NK-92 (cell line): ENCODE results near the gene CDC25C.
A peak's percentile ranks its signal among the peaks of the same experiment; 100 is the strongest.

ENCODE experiments used
- DNase-seq: peaks from one replicate; lab custom pipeline; 2025; ENCODE audit not compliant: unreplicated experiment; lab: John Stamatoyannopoulos, UW

The CDC25C gene

DNA sequence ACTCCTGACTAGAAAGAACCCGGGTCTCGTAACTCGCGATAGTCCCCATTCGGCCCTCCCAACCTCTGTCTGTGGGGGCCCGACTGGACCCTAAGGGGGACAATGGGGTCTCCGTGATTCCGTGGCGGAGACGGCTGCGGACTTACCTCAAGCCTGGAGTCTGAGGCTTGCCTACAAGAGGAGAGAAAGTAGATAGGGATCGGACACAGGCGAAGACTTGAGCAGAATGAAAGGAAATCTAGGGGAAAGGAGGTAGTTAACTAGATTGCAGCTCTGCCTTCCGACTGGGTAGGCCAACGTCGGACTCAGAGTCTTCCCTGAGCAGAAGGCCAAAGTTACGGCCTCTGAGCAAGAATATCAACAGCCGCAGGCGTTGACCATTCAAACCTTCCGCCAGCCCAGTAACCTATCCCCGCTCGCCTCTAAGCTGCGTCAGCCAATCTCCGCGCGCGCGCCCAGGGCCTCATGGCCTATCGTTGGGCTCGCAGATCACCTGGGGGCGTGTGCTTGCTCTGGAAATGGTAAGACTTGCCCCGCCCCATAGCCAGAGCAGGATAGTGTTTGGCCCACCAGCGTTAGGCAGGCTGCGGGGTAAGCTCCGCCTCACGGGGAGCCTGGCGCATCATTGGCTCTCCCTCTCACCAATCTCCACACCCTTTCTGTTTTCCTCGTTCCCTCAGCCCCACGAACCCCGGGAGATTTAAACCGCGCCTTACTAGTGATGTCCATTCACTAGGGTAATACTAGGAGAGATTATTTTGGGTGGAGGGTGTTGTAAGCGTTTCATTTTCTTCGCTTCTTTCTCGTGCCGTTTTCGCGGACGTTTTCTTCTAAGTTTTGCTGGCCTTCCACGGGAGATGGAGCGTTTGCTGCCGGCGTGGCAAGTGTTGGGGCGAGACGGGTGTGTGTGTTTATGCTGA is at the start of gene CDC25C:
TSS of gene CDC25C (minus strand) at position 356 of the 920 bp plus-strand sequence. CDS start 624 bp downstream, outside the sequence.
- DNase-seq: peak; percentile 72

GRCh38 chr5:138372653-138373052 is 41.0 kb upstream of the CDC25C start:
- no peak for DNase-seq

DNA sequence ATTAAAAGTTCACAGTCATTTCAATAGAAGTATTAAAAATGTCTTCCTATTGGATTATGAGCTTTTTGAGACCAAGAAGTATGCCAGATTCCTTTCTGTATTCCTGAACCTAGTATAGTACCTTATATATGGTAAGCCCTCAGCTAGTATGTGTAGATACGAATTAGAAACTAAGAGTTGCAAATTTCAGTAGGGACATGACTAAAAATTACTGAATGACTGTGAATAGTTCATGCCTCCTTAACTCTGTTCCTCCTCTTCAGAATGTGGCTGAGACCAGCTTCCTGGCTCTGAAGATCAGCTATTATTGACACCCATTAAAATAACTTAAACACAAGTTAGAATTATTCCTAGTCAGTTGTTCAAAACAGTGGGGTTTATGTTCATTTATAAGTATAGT is 40.6 kb upstream of the CDC25C start:
- no peak for DNase-seq

DNA sequence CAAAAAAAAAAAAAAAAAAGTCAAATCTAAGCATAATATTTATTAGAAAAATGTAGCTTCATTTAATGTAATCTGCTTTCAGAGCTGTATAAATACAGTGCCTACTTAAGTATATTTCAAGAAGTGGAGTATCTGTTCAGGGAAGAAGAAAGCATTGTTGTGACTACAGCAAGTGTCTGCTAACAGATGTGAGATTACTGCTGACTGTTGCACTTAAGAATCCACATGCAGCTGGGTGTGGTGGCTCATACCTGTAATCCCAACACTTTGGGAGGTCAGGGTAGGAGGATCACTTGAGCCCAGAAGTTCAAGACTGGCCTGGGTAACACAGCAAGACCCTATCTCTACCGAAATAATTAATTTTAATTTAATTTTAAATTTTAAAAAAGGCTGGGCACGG is 39.9 kb upstream of the CDC25C start:
- DNase-seq: no peak

DNA sequence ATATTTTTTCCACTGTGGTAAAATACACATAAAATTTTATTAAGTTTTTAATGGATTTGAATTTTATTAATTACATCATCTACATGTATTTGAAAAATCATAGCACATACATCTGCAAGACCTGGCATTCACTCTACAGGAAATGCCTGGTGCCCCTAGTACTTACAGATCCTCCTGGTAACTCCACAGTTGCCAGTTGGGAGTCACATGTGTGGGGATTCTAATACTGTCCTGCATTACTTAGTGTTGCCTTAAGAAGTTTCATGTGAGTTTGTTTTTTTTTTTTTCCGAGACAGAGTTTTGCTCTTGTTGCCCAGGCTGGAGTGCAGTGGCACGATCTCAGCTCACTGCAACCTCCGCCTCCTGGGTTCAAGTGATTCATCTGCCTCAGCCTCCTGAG is 38.9 kb upstream of the CDC25C start:
- DNase-seq: no peak

DNA sequence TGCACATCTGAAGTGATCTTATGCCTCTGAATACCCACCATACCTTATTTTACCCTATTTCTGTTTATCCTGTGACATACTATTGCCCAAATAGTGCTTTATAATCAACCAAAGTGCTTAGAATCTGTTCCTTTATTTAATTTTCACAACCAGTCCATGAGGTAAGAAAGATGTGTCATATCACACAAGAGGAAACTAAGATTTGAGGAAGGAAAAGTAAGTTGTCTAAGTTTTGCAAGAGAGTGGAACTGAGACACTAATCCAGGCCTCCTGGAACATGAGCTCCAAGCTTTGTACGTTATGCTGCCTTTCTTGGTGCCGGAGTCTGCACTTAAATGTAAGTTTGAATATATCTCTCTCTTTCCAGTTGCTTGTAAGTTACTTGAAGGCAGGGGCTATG is 38.1 kb upstream of the CDC25C start:
- DNase-seq: no peak

DNA sequence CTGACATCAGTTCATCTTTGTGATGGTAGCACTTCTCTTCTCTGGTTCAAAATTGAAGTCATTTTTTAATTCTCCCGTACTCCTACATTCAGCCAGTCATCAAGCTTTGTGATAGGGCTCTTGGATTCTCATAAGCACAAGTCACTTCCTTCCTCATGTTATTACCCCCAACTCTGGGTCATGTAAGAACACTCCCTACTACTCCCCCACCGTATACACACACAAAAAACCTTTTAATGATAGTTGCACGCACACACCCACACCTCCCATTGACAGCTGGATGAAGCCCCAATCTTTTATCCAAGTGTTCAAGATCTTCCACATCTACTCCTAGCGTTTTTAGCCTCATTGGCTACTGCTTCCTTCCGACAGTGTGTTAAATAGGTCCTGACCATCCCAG is 37.7 kb upstream of the CDC25C start:
- no peak for DNase-seq

- no peak for DNase-seq
Observed at GRCh38 chr5:138366632-138367382, 35.2 kb upstream of the CDC25C start.

DNA sequence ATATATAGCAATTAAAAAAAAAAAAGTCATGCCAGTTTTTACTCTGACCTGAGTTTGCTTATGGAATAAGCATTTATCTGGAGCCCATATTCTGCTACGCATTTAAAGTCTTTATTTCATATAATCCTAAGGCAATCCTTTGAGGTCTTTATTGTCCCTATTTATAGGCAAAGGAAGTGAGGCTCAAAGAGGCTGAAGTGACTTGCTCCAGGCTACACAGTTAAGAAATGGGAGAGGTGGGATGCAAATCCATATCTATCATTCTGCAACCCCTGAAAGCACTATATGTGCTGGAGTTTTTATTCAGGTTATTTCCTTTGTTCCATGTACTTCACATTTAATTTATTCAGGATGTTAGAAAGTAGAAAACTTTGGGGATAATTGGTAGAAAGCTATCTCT is 33.0 kb upstream of the CDC25C start:
- no peak for DNase-seq

DNA sequence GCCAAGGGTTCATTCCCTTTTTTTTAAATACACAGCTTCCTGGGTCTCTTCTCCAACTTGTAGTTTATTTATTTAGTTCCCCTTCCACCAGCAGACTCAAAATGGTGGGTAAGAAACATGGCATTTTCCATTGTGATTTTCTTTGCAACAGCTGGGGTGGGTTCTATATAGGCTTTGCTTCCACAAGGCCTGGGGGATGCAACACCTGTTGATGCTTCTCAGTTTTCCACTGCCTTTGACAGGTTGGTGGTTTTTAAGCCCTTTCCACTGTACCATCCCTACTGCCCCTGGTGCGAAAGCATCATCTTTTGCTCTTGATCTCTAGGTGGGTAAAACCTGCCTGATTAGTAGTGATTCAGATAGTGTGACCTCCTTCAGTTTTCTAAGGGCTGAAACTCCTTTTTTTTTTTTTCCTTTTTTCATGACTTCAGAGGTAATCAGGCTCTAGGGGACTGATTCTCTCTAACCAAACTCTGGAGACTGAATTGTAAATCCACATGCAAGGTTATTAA is 29.4 kb upstream of the CDC25C start:
- DNase-seq: no peak

DNA sequence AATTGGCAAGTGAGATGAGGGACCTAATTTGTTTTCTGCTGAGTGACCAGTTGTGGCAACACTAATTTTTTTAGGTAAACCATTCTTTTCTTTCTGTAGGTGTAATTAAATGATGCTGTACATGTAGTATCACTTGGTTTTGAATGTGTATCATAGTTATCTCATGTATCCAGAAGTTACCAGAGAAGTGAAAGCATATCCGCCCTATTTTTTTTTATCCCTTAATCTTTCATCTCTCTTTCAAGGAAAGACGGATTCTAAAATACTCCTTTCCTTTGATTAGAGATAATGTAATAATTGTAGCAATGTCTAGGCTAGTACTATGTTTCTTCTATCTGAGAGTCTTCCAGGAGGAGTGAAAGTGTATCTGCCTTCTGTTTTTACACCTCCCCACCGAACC is 28.0 kb upstream of the CDC25C start:
- no peak for DNase-seq

DNA sequence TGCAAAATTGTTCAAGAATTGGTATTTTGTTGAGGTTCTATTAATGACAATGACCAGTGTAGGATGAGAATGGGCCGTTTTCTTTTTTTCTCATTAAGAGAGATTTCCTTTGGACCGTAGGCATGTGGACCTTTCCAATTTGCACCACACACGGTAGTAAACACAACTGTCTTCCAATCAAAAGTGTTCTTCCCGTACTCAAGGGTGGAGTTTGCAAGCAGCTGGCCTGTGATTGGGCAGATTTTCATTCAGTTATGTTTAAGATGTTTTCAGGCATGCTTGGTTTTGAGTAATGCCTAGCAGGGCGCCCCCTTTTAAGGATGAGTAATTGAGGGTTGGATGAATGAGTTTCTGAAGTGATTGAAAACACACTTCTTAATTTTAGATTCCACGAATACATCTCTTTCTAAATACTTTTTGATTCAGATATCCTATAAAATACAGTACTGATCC is 23.3 kb upstream of the CDC25C start:
- no peak for DNase-seq

GRCh38 chr5:138354387-138354786 is 22.8 kb upstream of the CDC25C start:
- DNase-seq: no peak

DNA sequence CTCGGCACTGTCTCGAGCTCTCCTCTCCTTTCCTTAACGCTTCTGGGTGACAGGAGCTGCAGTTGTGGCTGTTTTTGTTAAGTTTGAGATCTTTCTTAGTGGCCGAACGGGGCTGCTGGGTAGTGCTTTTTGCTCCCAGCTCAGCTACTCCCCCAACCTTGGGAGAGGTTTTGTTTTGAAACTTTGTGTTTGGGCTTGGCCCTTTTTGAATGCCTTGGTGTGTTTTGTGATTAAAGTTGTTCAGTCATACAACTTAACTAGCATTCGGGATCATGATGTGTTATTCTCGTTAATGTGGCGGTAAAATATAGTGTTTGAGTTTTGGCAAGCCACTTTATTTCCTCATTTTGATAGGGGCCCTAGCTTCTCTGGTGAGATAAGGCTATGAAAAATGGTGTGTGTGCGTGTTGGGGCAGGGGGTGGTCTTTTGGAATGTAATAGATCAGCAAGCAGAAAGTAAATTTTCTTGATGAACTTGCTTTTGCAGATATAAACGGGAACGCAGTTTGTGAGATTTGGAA is 22.0 kb upstream of the CDC25C start:
- DNase-seq: no peak

- no peak for DNase-seq
Observed at GRCh38 chr5:138352722-138353559, 21.3 kb upstream of the CDC25C start.

DNA sequence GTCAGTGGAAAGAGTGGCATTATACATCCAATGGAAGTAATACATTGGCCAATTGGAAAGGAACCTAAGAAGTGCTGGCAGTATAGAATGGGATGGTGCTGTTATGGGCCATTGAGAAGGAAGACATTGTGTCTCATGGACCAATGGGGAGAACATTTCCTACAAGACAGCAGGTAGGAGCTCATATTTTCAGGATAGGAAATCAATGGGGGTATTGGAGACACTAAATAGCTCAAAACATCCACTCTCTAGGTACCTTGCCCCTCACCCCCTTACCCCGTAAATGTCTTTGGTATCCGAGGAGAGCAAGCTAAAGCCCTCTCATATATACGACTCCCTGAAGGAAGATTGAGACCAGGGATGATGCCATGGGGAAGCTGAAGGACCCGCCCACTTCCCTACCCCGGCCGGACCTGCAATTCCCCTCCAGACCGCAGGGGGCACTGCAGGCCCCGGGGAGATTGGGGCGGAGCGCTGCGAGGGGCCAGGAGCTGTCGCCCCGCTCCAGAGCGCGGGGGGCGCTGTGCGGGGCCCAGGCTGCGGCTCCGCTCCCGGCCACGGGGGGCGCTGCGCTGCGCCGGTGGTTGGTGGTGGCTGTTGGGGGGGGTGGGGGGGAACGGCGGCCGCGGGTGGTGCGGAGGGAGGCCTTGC is 20.6 kb upstream of the CDC25C start, which contains the start of gene KDM3B:
TSS of gene KDM3B (plus strand) at position 615 of the 651 bp plus-strand sequence. CDS start 111 bp downstream, outside the sequence.
- DNase-seq: peak; percentile 30

DNA sequence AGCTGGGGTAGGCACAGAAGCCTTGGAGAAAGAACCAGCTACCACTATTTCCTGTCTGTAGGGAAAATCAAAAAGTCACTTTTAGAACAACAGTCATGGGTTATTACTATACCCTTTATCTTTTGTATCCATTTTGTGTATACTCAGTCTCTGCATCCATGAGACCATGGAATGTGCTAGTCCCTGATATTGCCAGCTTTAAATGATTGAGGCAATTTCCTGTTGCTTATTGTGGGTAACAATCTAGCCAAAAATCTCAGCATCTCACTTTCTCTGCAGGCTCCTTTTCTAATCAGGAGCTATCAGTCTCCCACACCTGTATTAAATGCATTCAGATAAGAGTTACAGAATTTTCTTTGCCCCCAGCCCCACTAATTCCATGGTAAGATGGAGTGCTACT is 19.9 kb upstream of the CDC25C start:
- no peak for DNase-seq

DNA sequence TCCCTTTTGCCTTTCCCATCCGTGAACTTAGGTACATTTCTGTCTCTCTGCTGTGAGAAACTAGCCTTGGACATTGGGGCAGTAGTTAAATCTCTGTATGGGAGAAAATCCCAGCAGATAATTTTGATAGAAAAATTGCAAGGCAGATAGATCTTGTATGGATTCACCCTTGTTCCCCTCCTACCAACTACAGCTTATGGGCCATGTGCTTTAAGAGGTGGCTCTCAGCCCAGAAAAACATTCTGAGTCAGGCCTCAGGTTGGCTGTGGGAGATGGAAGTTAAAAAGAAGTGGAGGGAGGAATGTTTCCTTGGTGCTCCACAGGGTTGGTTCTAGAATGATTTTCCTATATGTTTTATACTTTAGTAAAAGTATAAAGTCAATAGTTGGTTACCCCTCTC is 19.5 kb upstream of the CDC25C start:
- no peak for DNase-seq

DNA sequence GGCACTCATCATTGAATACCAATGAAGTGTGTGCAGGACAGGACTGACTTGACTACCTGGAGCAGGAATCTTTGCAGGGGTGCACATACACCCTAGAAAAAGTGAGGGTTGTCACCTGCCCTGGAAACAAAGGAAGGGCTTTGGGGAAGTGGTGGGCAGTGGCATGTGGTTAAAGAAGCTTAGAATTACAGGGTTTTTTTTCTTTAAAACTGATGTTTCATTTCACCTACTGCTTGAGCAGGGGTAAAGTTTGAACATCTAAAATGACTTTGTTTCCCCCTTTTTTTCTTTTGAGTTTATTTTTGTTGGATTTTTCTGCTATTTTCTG is 18.9 kb upstream of the CDC25C start:
- DNase-seq: no peak

DNA sequence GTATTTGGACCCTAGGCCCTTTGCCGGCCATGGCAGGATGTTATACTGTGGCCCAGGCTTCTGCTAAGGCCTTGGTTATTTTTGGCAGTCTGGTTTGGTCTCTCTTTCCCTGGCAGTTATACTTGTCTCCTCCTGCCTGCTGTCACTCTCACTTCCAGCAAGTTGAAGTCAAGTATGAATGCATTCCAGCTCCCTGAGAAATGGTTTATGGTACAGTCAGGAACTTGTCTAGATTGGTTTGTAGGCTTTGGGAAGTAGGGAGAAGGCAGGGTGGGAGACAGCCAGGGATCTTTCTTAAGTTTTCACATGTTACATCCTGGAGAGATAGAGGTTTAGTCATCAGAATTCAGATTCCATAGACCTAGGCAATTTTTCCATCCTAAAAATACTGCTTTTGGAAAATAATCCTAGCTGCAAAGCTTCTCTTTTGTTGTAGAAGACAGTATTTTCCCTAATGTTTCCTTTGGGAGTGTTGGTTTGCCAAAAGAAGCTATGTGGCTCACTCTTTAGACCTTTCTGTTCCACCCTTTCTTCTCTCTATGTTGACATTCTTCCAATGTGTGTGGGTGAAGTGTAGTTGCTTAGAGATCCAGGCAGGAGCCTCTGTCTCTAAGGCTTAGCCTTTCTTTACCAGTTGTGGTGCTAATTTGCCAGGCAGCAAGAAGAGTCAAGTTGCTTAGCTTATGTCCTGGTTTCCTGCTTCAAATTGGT is 18.4 kb upstream of the CDC25C start:
- no peak for DNase-seq
